ENCODE results near the gene BATF. TPM values are rescaled to one million over a fixed set of nuclear protein-coding genes. Genes with fewer than 3 reads are reported as not detected.

Gene BATF
- total RNA-seq, 2 donors from 2014 or later, result 1.4 to 6.2 TPM

DNA sequence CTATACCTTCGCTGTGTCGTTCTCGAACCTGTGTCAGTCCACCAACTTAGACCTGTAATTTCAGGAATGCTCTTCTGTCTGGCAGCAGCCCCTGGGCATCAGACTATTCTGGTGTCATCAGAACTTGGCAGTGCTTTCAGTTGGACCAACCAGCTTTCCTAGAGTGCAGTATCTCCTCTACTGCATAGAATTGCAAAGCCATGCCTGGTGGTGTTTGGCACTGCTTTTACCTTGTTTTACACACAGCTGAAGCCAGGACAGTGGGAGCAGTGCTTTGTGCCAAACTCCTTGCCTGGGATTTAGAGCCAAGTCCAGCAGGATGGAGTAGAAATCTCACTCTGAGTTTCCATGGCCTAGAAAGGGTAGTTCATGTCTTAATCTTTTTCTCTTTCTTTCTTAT is 57.6 kb downstream of the BATF start:
- peak overlapping the region; percentile 41 to 62 for H3K4me3 ChIP-seq
- no peaks in the 10 kb centered on the region for H3K36me3 ChIP-seq
- no peak overlapping the region for H3K27ac ChIP-seq
- H3K9me3 ChIP-seq, result no peaks in the 10 kb centered on the region
- no peaks in the 10 kb centered on the region for H3K27me3 ChIP-seq
- H3K4me1 ChIP-seq, result peaks cover 0 to 23% of the 10 kb centered on the region in 2 donors
- DNase-seq (ENCODE audit: low spot score), result no peak
- TF ChIP-seq, protein P1, sequence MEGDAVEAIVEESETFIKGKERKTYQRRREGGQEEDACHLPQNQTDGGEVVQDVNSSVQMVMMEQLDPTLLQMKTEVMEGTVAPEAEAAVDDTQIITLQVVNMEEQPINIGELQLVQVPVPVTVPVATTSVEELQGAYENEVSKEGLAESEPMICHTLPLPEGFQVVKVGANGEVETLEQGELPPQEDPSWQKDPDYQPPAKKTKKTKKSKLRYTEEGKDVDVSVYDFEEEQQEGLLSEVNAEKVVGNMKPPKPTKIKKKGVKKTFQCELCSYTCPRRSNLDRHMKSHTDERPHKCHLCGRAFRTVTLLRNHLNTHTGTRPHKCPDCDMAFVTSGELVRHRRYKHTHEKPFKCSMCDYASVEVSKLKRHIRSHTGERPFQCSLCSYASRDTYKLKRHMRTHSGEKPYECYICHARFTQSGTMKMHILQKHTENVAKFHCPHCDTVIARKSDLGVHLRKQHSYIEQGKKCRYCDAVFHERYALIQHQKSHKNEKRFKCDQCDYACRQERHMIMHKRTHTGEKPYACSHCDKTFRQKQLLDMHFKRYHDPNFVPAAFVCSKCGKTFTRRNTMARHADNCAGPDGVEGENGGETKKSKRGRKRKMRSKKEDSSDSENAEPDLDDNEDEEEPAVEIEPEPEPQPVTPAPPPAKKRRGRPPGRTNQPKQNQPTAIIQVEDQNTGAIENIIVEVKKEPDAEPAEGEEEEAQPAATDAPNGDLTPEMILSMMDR (IDR thresholded peaks at IDR 0.05), result no peak

DNA sequence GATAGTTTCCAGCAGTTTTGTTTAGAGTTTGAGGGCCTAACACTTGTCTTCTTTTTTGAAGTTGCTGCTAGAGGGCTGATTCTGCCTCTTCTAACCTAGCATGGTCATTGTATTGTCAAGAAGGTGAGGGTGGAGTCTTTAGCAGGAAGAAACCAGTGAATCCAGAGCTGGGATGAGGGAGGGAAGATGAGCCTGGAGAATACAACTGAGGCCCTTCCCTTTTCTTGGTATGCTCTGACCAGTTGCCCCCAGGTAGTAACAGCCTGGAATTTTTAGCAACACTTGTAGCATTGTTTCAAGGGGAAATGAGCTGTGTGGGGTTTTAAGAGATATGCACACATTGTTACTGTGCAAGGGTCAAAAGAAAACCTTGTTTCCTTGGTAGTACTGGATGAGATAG is 65.1 kb downstream of the BATF start:
- Histone ChIP-seq H3K4me3 (no peak overlapping the region), H3K27me3 (no peaks in the 10 kb centered on the region), H3K4me1 (no peaks in the 10 kb centered on the region), H3K9me3 (no peaks in the 10 kb centered on the region), H3K36me3 (no peaks in the 10 kb centered on the region), H3K27ac (no peak overlapping the region)
- no peak for DNase-seq (ENCODE audit: low spot score)
- TF ChIP-seq, protein P1 (IDR thresholded peaks at IDR 0.05), result no peak

DNA sequence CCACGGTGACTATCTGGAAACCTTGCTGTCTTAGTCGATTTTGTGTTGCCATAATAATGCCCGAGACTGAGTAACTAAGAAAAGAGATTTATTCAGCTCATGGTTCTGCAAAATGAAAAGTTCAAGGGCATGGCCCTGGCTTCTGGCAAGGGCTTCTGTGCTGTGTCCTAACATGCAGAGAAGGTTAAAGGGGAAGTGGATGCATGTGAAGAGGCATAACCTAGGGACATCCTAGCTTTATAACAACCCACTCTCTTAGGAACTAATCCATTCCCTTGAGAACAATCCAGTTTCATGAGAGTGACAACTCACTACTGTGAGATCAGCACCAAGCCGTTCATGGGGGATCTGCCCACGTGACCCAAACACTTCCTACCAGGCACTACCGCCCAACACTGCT is 67.7 kb downstream of the BATF start:
- no peaks in the 10 kb centered on the region for H3K4me1 ChIP-seq
- no peak for DNase-seq (ENCODE audit: low spot score)
- H3K9me3 ChIP-seq, result no peaks in the 10 kb centered on the region
- H3K27ac ChIP-seq, result no peak overlapping the region
- H3K27me3 ChIP-seq, result no peaks in the 10 kb centered on the region
- no peak overlapping the region for H3K4me3 ChIP-seq
- no peaks in the 10 kb centered on the region for H3K36me3 ChIP-seq
- TF ChIP-seq, protein P1 (IDR thresholded peaks at IDR 0.05), result no peak

DNA sequence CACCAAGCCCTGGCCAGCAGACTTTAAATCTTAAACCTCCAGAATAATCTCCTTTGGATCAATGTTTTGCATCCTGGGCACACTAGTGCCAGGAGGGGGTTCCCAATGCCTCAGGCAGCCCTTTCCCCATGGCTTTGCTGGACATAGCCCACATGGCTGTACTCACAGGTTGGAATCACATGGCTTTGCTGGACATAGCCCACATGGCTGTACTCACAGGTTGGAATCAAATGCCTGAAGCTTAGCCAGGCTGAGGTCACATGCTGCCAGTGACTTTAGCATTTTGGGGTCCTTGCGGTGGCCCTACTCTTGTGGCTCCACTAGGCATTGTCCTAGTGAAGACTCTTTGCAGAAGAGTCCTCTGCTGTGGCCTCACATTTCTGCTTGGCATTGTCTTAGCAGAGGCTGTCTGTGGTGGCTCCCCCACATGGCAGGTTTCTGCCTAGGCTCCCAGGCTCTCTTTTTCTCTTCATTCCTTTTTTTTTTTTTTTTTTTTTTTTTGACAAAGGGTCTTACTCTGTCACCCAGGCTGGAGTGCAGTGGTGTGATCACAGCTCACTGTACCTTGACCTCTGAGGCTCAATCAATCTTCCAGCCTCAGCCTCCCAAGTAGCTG is 69.2 kb downstream of the BATF start:
- Histone ChIP-seq H3K27me3 (no peaks in the 10 kb centered on the region), H3K4me1 (no peaks in the 10 kb centered on the region), H3K4me3 (no peak overlapping the region), H3K9me3 (no peaks in the 10 kb centered on the region), H3K36me3 (no peaks in the 10 kb centered on the region), H3K27ac (no peak overlapping the region)
- DNase-seq (ENCODE audit: low spot score), result no peak
- TF ChIP-seq, protein P1 (IDR thresholded peaks at IDR 0.05), result no peak

DNA sequence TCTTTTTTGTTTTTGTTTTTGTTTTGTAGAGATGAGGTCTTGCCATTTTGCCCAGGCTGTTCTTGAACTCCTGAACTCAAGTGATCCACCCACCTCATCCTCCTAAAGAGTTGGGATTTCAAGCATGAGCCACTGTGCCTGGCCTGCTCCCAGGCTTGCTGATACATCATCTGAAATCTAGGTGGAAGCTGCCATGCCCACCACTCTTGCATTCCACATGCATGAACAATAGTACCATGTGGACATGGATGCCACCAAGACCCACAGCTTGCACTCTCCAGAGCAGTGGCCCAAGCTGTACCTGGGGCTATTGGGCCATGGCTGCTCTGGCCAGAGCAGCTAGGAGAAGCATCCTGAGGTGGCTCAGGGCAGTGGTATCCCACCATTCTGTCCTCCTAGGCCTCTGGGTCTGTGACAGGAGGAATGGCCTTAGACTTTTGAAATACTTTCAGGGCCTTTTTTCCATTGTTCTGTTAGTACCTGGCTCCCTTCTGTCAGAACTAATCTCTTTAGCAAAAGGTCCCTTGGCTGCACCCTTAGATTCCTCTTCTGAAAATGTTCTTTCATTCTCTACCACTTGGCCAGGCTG is 69.8 kb downstream of the BATF start:
- Histone ChIP-seq H3K27ac (no peak overlapping the region), H3K27me3 (no peaks in the 10 kb centered on the region), H3K36me3 (no peaks in the 10 kb centered on the region), H3K4me3 (no peak overlapping the region), H3K9me3 (no peaks in the 10 kb centered on the region), H3K4me1 (no peaks in the 10 kb centered on the region)
- TF ChIP-seq, protein P1 (IDR thresholded peaks at IDR 0.05), result no peak
- no peak for DNase-seq (ENCODE audit: low spot score)

DNA sequence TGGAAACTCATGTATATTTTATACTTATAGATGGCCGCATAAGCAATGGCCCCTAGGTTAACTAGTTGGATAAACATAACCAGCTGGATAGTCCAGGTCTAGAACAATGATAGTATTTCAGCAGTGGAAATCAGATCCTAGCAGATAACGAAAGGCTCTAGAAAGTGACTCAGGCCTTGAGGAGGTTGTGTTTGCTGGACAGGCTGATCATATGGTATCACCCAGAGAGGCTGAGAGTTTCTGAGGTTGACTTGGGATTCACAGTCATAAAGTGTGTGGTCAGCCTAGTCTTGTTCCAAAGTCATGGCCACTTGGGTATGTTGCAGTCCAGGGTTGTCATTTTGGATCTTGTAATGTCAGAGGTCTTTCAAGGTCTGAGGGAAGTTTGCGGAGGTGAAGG is 73.0 kb downstream of the BATF start:
- TF ChIP-seq, protein P1 (IDR thresholded peaks at IDR 0.05), result no peak
- no peaks in the 10 kb centered on the region for H3K4me1 ChIP-seq
- no peak overlapping the region for H3K4me3 ChIP-seq
- DNase-seq (ENCODE audit: low spot score), result no peak
- H3K36me3 ChIP-seq, result no peaks in the 10 kb centered on the region
- no peak overlapping the region for H3K27ac ChIP-seq
- H3K27me3 ChIP-seq, result no peaks in the 10 kb centered on the region
- H3K9me3 ChIP-seq, result no peaks in the 10 kb centered on the region

All from right atrium auricular region (tissue), 2 donors.